ENCODE data around the gene HBEGF.

GRCh38 chr5:140310434-140310833 is 36.0 kb downstream of the HBEGF start:
- TF ChIP-seq, protein P1, sequence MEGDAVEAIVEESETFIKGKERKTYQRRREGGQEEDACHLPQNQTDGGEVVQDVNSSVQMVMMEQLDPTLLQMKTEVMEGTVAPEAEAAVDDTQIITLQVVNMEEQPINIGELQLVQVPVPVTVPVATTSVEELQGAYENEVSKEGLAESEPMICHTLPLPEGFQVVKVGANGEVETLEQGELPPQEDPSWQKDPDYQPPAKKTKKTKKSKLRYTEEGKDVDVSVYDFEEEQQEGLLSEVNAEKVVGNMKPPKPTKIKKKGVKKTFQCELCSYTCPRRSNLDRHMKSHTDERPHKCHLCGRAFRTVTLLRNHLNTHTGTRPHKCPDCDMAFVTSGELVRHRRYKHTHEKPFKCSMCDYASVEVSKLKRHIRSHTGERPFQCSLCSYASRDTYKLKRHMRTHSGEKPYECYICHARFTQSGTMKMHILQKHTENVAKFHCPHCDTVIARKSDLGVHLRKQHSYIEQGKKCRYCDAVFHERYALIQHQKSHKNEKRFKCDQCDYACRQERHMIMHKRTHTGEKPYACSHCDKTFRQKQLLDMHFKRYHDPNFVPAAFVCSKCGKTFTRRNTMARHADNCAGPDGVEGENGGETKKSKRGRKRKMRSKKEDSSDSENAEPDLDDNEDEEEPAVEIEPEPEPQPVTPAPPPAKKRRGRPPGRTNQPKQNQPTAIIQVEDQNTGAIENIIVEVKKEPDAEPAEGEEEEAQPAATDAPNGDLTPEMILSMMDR (IDR thresholded peaks at IDR 0.05), result no peak
- no peak for TF ChIP-seq POLR2AphosphoS5 (IDR thresholded peaks at IDR 0.05)
